GM19025 (cell line): Measurements from ENCODE around the gene ELP5.

Experiments
- ATAC-seq: cut with Tn5 transposase; IDR thresholded peaks from one replicate; pipeline ENCODE4 v1.9.1; 2021; ENCODE audit warnings: mild to moderate bottlenecking, low read depth, moderate library complexity; ENCODE audit not compliant: unreplicated experiment

ELP5 gene

GRCh38 chr17:7282752-7283321 lies 30.8 kb downstream of the ELP5 start:
- no peak for ATAC-seq

GRCh38 chr17:7283471-7284216 lies 31.6 kb downstream of the ELP5 start:
- no peak for ATAC-seq

GRCh38 chr17:7284911-7285310 lies 32.9 kb downstream of the ELP5 start:
- ATAC-seq, result no peak

GRCh38 chr17:7285679-7286078 lies 33.7 kb downstream of the ELP5 start:
- no peak for ATAC-seq

GRCh38 chr17:7289256-7290032 lies 37.4 kb downstream of the ELP5 start:
- ATAC-seq, result no peak

GRCh38 chr17:7290166-7290565 lies 38.2 kb downstream of the ELP5 start:
- ATAC-seq, result no peak

GRCh38 chr17:7290685-7291084 lies 38.7 kb downstream of the ELP5 start:
- no peak for ATAC-seq

GRCh38 chr17:7292194-7292593 lies 40.2 kb downstream of the ELP5 start:
- ATAC-seq, result no peak

- no peak for ATAC-seq
Measured at GRCh38 chr17:7292729-7293128, 40.7 kb downstream of the ELP5 start.

- ATAC-seq, result no peak
Measured at GRCh38 chr17:7293159-7293558, 41.1 kb downstream of the ELP5 start.

- no peak for ATAC-seq
Measured at GRCh38 chr17:7293816-7294613, 42.0 kb downstream of the ELP5 start.

- no peak for ATAC-seq
Measured at GRCh38 chr17:7294614-7295153, 42.7 kb downstream of the ELP5 start, which contains the start of gene YBX2. Gene YBX2, minus strand, starts transcription at chr17:7294639. Its CDS starts 139 bp downstream, at chr17:7294500.

- no peak for ATAC-seq
Measured at GRCh38 chr17:7295230-7296180, 43.5 kb downstream of the ELP5 start.

GRCh38 chr17:7296189-7296861 lies 44.3 kb downstream of the ELP5 start:
- no peak for ATAC-seq

GRCh38 chr17:7304179-7304578 lies 52.2 kb downstream of the ELP5 start:
- no peak for ATAC-seq

- ATAC-seq, result peak; percentile 63
Measured at GRCh38 chr17:7306911-7307685, 55.1 kb downstream of the ELP5 start, which contains the start of gene EIF5A. Gene EIF5A, plus strand, starts transcription at chr17:7307628. Its CDS starts 2,008 bp downstream, at chr17:7309636.

GRCh38 chr17:7307686-7308624 lies 55.9 kb downstream of the ELP5 start:
- ATAC-seq, result peak; percentile 3
